LoVo (cell line): ENCODE results near the gene REV3L.
A peak's percentile ranks its signal among the peaks of the same experiment; 100 is the strongest.
"Not testable (repeated sequence)": the region's sequence is repeated elsewhere in the genome, so short reads cannot be mapped to it uniquely, and the experiment has no call there.

Experiments
- DNase-seq: peaks from one replicate; pipeline ENCODE4 v3.0.0-alpha.2; 2016; ENCODE audit warnings: low spot score

REV3L gene

GRCh38 chr6:111291336-111292259 lies 191.4 kb downstream of the REV3L start:
- DNase-seq: no peak

DNA sequence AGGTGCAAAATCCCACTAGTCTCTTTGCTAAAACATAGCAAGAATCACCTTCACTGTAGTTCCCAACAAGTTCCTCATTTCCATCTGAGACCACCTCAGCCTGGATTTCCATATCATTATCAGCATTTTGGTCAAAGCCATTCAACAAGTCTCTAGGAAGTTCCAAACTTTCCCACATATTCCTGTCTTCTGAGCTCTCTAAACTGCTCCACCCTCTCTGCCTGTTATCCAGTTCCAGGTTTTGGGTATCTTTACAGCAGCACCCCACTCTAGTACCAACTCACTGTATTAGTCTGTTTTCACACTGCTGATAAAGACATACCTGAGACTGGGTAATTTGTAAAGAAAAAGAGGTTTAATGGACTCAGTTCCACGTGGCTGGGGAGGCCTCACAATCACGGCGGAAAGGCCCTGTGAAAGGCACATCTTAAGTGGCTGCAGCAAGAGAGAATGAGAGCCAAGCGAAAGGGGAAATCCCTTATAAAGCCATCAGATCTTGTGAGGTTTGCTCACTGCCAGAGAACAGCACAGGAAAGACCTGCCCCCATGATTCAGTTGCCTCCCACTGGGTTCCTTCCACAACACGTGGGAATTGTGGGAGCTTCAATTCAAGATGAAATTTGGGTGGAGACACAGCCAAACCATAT lies 192.2 kb downstream of the REV3L start:
- DNase-seq: not testable (repeated sequence)

GRCh38 chr6:111284356-111284755 lies 198.7 kb downstream of the REV3L start:
- not testable (repeated sequence) for DNase-seq

DNA sequence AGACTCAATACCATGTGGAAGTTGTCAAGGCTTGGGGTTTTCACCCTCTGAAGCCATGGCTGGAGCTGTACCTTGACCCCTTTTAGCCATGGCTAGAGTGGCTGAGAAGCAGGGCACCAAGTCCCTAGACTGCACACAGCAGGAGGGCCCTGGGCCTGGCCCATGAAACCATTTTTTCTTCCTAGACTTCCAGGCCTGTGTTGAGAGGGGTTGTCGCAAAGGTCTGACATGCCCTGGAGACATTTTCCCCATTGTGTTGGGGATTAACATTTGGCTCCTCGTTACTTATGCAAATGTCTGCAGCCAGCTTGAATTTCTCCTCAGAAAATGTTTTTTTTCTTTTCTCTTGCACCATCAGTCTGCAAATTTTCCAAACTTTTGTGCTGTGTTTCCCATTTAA lies 199.3 kb downstream of the REV3L start:
- DNase-seq: no peak

DNA sequence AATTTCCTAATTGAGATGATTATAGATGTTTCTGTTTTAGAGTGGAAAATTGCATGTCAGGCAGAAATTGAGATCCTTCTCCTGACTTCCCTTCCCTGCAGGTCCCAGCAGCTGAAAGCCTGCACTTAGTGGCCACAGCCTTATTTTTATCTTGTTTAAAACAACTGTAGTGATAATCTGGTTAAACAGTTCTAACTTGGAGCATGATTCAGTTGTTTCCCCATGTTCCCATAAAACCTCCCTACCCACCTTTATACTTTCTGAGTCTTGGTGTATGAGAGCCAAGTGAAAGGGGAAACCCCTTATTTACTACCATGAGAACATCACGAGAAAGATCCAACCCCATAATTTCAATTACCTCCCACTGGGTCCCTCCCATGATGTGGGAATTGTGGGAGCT lies 200.5 kb downstream of the REV3L start:
- no peak for DNase-seq

DNA sequence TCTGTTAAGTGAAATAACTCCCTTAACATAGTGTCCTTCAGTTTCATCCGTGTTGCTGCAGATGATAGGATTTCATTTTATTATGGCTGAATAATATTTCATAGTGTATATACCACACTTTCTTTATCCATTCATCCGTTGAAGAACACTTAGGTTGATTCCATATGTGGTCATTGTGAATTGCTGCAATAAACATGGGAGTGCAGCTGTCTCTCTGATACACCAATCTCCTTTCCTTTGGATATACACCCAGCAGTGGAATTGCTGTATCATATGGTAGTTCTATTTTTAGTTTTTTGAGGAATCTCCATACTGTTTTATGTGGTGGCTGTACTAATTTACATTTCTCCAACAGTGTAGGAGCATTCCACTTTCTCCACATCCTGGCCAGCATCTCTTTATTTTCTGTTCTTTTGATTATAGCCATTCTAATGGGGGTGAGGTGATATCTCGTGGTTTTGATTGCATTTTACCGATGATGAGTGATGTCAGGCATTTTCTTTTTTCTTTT lies 202.5 kb downstream of the REV3L start:
- DNase-seq: no peak

GRCh38 chr6:111278731-111279130 lies 204.3 kb downstream of the REV3L start:
- no peak for DNase-seq

DNA sequence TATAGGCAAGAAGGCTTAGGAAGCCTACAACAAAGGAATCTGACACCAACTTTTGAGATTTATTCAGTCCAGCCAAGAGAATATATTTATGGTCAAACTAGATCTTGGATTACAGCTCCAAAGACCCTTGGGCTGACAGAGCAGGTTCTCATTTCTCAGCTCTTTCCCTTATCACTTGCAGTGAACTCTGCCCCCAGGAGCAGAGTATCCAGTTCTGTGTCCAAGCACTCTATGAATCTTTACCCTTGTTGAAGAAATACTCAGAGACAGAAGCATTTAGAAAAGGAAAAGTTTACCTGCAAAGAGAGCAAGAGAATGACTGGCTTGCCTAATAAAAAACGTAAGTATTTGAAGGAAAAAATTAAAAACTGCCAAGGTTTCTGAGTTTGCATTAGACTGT lies 205.2 kb downstream of the REV3L start:
- no peak for DNase-seq

GRCh38 chr6:111276736-111277135 lies 206.3 kb downstream of the REV3L start:
- no peak for DNase-seq

DNA sequence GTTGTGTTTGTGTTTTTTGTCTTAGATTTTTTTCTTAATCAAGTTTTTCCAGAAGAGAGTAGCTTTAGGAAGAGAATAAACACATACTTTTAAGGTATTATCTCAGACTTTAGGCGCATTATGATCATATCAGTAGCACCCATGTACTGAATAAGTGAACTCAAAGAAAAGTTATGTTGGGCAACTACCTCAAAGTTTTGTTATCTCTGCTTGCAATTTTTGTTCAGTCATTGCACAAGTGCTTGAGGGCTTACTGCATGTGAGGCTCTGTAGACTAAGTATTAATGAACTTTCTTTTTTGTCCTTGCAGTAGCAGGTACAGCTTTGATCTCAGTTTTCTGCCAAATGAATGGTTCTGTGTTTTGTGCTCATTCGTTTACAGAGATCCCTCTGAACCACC lies 206.7 kb downstream of the REV3L start:
- DNase-seq: no peak

GRCh38 chr6:111274593-111275217 lies 208.3 kb downstream of the REV3L start:
- no peak for DNase-seq

- no peak for DNase-seq
These were observed 212.9 kb downstream of the REV3L start for GRCh38 chr6:111270121-111270520.

DNA sequence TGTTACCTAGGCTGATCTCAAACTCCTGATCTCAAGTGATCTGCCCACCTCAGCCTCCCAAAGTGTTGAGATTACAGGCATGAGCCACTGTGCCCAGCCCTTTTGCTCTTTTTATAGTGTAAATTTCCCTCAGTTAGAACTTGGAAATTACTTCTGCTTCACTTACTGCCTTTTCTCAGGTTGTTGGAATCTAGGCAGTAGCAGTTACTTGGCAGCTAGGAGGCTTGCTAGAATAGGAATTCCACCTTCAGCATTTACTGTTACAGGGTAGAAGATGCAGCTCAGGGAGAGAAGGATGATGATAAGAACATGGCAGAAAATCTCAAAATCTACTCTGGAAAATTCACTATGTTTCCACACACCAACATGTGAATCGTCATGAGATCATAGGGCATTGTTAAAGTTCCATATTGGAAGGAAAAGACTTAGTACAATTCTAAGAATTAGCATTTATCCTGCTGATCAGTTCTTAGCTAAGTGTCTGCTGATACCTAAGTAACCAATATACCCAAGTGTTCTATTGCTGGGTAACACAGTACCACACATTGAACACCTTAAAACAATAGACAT lies 213.5 kb downstream of the REV3L start:
- no peak for DNase-seq

GRCh38 chr6:111267764-111268333 lies 215.2 kb downstream of the REV3L start:
- no peak for DNase-seq

GRCh38 chr6:111266276-111266675 lies 216.7 kb downstream of the REV3L start:
- DNase-seq: no peak

- DNase-seq: no peak
These were observed 217.2 kb downstream of the REV3L start for GRCh38 chr6:111265842-111266241.

DNA sequence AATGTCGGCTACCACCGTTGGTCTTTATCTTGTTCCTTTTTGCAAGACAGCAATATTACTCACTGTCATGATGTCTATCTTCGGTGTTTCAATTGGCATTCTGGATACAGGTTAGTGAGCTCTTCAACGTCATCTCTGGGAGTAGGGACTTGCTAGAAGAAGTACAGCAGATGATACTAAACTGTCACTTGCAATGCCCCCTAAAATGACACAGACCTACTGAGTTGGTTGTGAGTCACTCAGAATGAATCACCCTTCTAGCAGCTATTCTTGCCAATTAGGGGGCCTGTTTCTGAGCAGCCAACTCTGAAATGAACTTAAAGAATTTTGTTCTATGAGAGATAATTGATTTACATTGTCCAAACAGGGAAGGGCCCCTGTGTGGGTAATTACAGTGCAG lies 219.2 kb downstream of the REV3L start:
- DNase-seq: no peak

- DNase-seq: no peak
These were observed 222.3 kb downstream of the REV3L start for GRCh38 chr6:111260570-111261298.

- peak; percentile 99 for DNase-seq
These were observed 223.8 kb downstream of the REV3L start for GRCh38 chr6:111259089-111259831.

DNA sequence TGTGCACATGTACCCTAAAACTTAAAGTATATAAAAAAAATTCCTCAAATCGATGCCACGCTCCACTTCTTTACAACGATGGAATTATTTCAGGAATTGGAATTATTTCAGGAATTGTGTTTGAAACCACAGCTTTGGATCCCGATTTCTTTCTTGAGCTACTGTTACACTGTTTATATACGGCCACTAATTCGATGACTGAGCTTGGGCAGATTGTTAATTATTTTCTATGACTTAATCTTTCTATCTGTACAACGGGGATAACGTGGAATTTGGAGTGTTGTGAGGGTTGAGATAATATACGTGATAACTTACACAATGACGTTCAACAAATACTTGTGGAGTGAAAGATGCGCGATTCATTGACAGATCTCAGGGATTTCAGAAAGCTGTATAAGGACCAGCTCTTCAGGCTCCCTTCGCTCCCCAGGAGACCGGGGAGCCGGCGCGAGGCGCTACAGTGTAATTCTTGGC lies 224.4 kb downstream of the REV3L start:
- DNase-seq: no peak
